ENCODE data around the gene EIF4A3. TPM values are rescaled to one million over a fixed set of nuclear protein-coding genes. Genes with fewer than 3 reads are reported as not detected.
"Not testable (repeated sequence)": the region's sequence is repeated elsewhere in the genome, so short reads cannot be mapped to it uniquely, and the experiment has no call there.

The EIF4A3 gene
- total RNA-seq, 2 experiments from 2014 or later = 178 to 183 TPM

DNA sequence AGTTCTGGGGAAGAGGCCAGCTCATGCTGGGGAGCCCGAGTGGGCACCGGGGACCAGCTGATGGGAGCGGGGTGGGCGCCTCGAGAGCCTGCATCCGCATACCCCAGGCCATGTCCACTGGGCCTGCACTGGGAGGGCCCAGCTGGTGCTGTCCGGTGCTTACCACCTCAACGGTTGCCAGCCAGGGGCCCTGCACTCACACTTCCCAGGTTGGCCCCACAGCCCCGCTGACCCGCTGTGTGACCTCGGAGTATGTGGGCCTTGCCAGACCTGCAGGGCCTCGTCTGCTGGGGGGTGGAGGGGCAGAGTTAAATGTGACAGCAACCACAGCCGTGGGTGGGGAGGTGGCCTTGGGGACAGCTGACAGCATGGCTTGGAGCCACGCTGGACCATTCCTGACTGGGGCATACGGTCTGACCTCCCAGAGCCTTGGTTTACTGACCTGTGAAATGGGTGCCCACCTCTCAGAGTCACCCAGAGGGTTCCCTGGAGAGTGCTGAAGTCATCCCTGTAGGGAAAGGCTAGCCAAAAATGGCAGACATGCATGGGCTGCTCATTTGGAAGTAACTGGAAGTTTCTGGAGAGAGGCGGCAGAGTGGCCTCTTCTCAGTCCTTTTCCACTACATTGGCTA is 51.0 kb downstream of the EIF4A3 start:
- TF ChIP-seq, protein P1, sequence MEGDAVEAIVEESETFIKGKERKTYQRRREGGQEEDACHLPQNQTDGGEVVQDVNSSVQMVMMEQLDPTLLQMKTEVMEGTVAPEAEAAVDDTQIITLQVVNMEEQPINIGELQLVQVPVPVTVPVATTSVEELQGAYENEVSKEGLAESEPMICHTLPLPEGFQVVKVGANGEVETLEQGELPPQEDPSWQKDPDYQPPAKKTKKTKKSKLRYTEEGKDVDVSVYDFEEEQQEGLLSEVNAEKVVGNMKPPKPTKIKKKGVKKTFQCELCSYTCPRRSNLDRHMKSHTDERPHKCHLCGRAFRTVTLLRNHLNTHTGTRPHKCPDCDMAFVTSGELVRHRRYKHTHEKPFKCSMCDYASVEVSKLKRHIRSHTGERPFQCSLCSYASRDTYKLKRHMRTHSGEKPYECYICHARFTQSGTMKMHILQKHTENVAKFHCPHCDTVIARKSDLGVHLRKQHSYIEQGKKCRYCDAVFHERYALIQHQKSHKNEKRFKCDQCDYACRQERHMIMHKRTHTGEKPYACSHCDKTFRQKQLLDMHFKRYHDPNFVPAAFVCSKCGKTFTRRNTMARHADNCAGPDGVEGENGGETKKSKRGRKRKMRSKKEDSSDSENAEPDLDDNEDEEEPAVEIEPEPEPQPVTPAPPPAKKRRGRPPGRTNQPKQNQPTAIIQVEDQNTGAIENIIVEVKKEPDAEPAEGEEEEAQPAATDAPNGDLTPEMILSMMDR (IDR thresholded peaks at IDR 0.05) = no peak
- ChIA-PET POLR2A (no interaction called here), CTCF (no interaction called here)
- Mint-ChIP-seq H3K4me1 (ENCODE audit: low read depth) (peaks cover 16% of the 10 kb centered on the region), H3K27me3 (no peaks in the 10 kb centered on the region), H3K9me3 (no peaks in the 10 kb centered on the region), H3K36me3 (ENCODE audit: low read depth) (no peaks in the 10 kb centered on the region), H3K27ac (no peak overlapping the region), H3K4me3 (no peak overlapping the region)
- intact Hi-C loops (cut with micrococcal nuclease) = no loop called here
- ATAC-seq = no peak
- no peak for DNase-seq

DNA sequence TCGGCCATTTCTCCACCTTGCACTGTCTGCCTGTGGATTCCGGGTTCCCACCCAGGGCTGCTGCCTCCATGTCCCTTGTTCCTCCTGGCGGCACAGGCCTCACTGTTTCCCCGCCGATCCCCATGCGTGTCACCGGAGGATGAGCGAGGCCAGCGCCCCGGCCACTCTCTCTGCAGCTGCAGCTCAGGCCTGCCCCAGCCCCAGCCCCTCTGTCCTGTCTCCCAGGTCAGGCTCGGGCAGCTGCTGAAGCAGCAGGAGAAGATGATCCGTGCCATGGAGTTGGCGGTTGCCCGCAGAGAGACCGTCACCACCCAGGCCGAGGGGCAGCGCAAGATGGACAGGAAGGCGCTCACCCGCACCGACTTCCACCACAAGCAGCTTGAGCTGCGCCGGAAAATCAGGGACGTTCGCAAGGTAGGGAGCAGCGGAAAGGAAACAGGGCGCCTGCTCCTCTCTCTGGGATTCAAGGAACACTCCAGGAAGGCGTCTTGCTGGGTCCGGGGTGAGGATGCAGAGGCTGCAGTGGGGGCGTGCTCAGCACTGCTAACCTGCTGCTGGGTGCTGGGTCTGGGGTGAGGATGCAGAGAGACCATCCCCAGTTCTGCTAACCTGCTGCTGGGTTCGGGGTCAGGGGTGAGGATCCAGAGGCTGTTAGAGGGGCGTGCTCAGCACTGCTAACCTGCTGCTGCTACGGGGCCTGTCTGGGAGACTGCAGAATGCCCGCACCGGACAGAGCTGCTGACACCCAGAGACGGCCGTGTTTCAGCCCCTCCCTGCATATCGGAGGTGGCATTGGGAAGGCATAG is 51.7 kb downstream of the EIF4A3 start:
- H3K9me3 Mint-ChIP-seq = no peaks in the 10 kb centered on the region

DNA sequence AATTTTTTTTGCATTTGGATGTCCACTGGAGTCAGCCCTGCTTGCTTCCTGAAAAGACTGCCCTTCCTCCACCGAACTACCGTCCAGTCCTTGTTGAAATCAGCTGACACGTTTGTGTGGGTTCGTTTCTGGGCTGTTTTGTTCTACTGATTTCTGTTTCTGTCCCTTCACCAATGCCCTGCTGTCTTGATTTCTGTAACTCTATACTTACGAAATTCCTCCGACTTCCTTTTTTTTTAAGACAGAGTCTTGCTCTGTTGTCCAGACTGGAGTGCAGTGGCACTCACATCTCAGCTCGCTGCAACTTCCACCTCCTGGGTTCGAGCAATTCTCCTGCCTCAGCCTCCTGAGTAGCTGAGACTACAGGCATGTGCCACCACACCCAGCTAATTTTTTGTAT is 54.0 kb downstream of the EIF4A3 start:
- CTCF ChIA-PET = interaction anchor here (1.4 to 3.9 kb wide), 3 partner anchors 8 to 13 kb away, joined by 3 to 21 read pairs (median 20); partner anchors contain the start of gene GAA
- no peak overlapping the region for H3K4me3 Mint-ChIP-seq
- POLR2A ChIA-PET = no interaction called here
- intact Hi-C loops (cut with micrococcal nuclease) = no loop called here
- H3K4me1 Mint-ChIP-seq (ENCODE audit: low read depth) = no peaks in the 10 kb centered on the region
- TF ChIP-seq, protein P1 (IDR thresholded peaks at IDR 0.05) = no peak
- ATAC-seq (no peak), DNase-seq (no peak)
- H3K9me3 Mint-ChIP-seq = no peaks in the 10 kb centered on the region
- no peaks in the 10 kb centered on the region for H3K27me3 Mint-ChIP-seq
- H3K27ac Mint-ChIP-seq = no peak overlapping the region
- no peaks in the 10 kb centered on the region for H3K36me3 Mint-ChIP-seq (ENCODE audit: low read depth)

More for the DNA sequence above, 51.7 kb downstream of the EIF4A3 start:
- ChIA-PET POLR2A (no interaction called here), CTCF (interaction anchor here (3.9 kb wide), 1 partner anchor 13 kb away, joined by 20 read pairs; no protein-coding TSS in a partner anchor)
- intact Hi-C loops (cut with micrococcal nuclease) = no loop called here
- H3K4me1 Mint-ChIP-seq (ENCODE audit: low read depth) = peaks cover 9% of the 10 kb centered on the region
- H3K27me3 Mint-ChIP-seq = no peaks in the 10 kb centered on the region
- no peak overlapping the region for H3K27ac Mint-ChIP-seq
- TF ChIP-seq, protein P1 (IDR thresholded peaks at IDR 0.05) = no peak
- no peaks in the 10 kb centered on the region for H3K36me3 Mint-ChIP-seq (ENCODE audit: low read depth)
- ATAC-seq (no peak), DNase-seq (no peak)
- no peak overlapping the region for H3K4me3 Mint-ChIP-seq

DNA sequence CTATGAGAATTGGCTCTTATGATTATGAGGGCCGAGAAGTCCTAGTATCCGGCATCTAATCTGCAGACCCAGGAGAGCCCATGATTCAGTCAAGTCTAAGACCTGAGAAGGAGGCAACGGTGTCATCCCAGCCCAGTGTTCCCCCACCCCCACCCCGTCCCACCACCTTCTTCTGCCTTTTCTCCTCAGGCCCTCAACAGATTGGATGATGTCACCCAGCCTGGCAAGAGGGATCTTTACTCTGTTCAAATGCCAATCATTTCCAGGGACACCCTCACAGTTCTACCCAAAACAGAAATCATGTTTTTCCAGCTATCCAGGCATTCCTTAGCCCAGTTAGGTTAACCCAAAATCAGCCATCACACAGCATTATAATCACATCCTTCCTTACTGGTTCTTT is 55.6 kb downstream of the EIF4A3 start:
- ATAC-seq (no peak), DNase-seq (no peak)
- CTCF ChIA-PET = interaction anchor here (2.3 to 3.9 kb wide), 2 partner anchors 9 to 10 kb away, joined by 20 to 21 read pairs; partner anchors contain the start of gene GAA
- H3K4me3 Mint-ChIP-seq = no peak overlapping the region
- no peaks in the 10 kb centered on the region for H3K36me3 Mint-ChIP-seq (ENCODE audit: low read depth)
- H3K9me3 Mint-ChIP-seq = no peaks in the 10 kb centered on the region
- no peak overlapping the region for H3K27ac Mint-ChIP-seq
- POLR2A ChIA-PET = no interaction called here
- TF ChIP-seq, protein P1 (IDR thresholded peaks at IDR 0.05) = no peak
- H3K4me1 Mint-ChIP-seq (ENCODE audit: low read depth) = no peaks in the 10 kb centered on the region
- intact Hi-C loops (cut with micrococcal nuclease) = no loop called here
- H3K27me3 Mint-ChIP-seq = no peaks in the 10 kb centered on the region

DNA sequence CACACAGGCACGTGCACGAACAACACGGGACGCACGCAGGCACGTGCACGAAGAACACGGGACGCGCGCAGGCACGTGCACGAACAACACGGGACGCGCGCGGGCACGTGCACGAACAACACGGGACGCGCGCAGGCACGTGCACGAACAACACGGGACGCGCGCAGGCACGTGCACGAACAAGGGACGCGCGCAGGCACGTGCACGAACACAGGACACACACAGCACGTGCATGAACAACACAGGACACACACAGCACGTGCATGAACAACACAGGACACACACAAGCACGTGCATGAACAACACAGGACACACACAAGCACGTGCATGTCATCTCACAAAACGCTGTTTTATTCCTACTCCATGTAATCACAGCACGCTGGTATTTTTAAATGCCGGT is 56.8 kb downstream of the EIF4A3 start:
- POLR2A ChIA-PET; H3K27me3 Mint-ChIP-seq; intact Hi-C loops (cut with micrococcal nuclease); H3K9me3 Mint-ChIP-seq; ATAC-seq; H3K4me1 Mint-ChIP-seq (ENCODE audit: low read depth); CTCF ChIA-PET; DNase-seq; H3K4me3 Mint-ChIP-seq; H3K36me3 Mint-ChIP-seq (ENCODE audit: low read depth); H3K27ac Mint-ChIP-seq: not testable (repeated sequence)
